Liver (tissue), 9 donors: ENCODE data around the gene CUX1. TPM values are rescaled to one million over a fixed set of nuclear protein-coding genes. Genes with fewer than 3 reads are reported as not detected.

Source experiments
- DNase-seq: peaks from one replicate; pipeline ENCODE4 v3.0.0-alpha.2; 2017; ENCODE audit warnings: low spot score
- H3K27ac ChIP-seq, 2 donors: one replicate each; pipeline ENCODE4 v1.7.0; 2013; ENCODE audit warnings: inconsistent platforms in 2 of 2, low read length in 2 of 2, control low read depth in 1 of 2, low read depth in 1 of 2, mild to moderate bottlenecking in 1 of 2
- H3K27me3 ChIP-seq, 4 donors: one replicate each; pipeline versions ENCODE4 v1.6.1 to v1.7.0; 2013; ENCODE audit warnings: low read length in 3 of 4, inconsistent platforms in 1 of 4, mild to moderate bottlenecking in 1 of 4, moderate library complexity in 1 of 4; ENCODE audit not compliant: control insufficient read depth in 4 of 4, insufficient read depth in 4 of 4
- H3K36me3 ChIP-seq, 4 donors: one replicate each; pipeline versions ENCODE4 v1.6.1 to v1.7.0; 2013; ENCODE audit warnings: low read length in 3 of 4, mild to moderate bottlenecking in 3 of 4, low read depth in 1 of 4, moderate library complexity in 1 of 4; ENCODE audit not compliant: control insufficient read depth in 4 of 4, insufficient read depth in 3 of 4
- H3K4me1 ChIP-seq, 4 donors: one replicate each; pipeline versions ENCODE4 v1.6.1 to v1.7.0; 2013; ENCODE audit warnings: low read length in 3 of 4, mild to moderate bottlenecking in 3 of 4, moderate library complexity in 1 of 4; ENCODE audit not compliant: control insufficient read depth in 4 of 4, insufficient read depth in 4 of 4
- H3K4me3 ChIP-seq, 3 donors: one replicate each; pipeline versions ENCODE4 v1.6.1 to v1.7.0; 2013; ENCODE audit warnings: low read length in 3 of 3, control low read depth in 1 of 3, low read depth in 1 of 3, mild to moderate bottlenecking in 1 of 3
- H3K9ac ChIP-seq, 2 donors: one replicate each; pipeline ENCODE4 v1.7.0; 2013; ENCODE audit warnings: low read length in 2 of 2, mild to moderate bottlenecking in 2 of 2, moderate library complexity in 2 of 2, control low read depth in 1 of 2, low read depth in 1 of 2
- H3K9me3 ChIP-seq, 4 donors: one replicate each; pipeline versions ENCODE4 v1.6.1 to v1.7.0; 2013; ENCODE audit warnings: low read length in 3 of 4; ENCODE audit not compliant: control insufficient read depth in 4 of 4
- ATF3 ChIP-seq: IDR thresholded peaks from 2 replicates; pipeline ENCODE4 v1.6.1; 2016; ENCODE audit warnings: antibody characterized with exemption
- CTCF ChIP-seq: fragments of 150-350 bp; IDR thresholded peaks from 2 replicates; pipeline ENCODE4 v1.5.1; 2017; ENCODE audit warnings: improper control_type of control experiment, low read depth, low read length; ENCODE audit not compliant: missing input control
- EGR1 ChIP-seq, 2 donors: IDR thresholded peaks; 2 replicates each; pipeline ENCODE4 v1.6.1; 2016 to 2018; ENCODE audit warnings: antibody characterized with exemption in 2 of 2, low read depth in 2 of 2
- FOXA1 ChIP-seq: IDR thresholded peaks from 2 replicates; pipeline ENCODE4 v1.6.1; 2016; ENCODE audit warnings: antibody characterized with exemption
- FOXA2 ChIP-seq: IDR thresholded peaks from 2 replicates; pipeline ENCODE4 v1.6.1; 2016; ENCODE audit warnings: antibody characterized with exemption
- GABPA ChIP-seq, 2 donors: IDR thresholded peaks in 1 of 2; conservative IDR thresholded peaks in 1 of 2; 2 replicates each; pipeline ENCODE4 v1.6.1; 2016; ENCODE audit warnings: antibody characterized with exemption in 2 of 2, mild to moderate bottlenecking in 1 of 2, moderate library complexity in 1 of 2
- HNF4A ChIP-seq, 2 donors: conservative IDR thresholded peaks; 2 replicates each; pipeline ENCODE4 v1.6.1; 2016; ENCODE audit warnings: antibody characterized with exemption in 2 of 2, mild to moderate bottlenecking in 2 of 2
- HNF4G ChIP-seq: IDR thresholded peaks from 2 replicates; pipeline ENCODE4 v1.6.1; 2016; ENCODE audit warnings: antibody characterized with exemption
- JUND ChIP-seq, 2 donors: IDR thresholded peaks; 2 replicates each; pipeline ENCODE4 v1.6.1; 2016; ENCODE audit warnings: antibody characterized with exemption in 2 of 2
- MAX ChIP-seq: IDR thresholded peaks from 2 replicates; pipeline ENCODE4 v1.6.1; 2016; ENCODE audit warnings: antibody characterized with exemption
- NR2F2 ChIP-seq: IDR thresholded peaks from 2 replicates; pipeline ENCODE4 v1.6.1; 2016; ENCODE audit warnings: antibody characterized with exemption
- RAD21 ChIP-seq, 2 donors: IDR thresholded peaks; 2 replicates each; pipeline ENCODE4 v1.6.1; 2016; ENCODE audit warnings: antibody characterized with exemption in 2 of 2, mild to moderate bottlenecking in 2 of 2
- REST ChIP-seq: IDR thresholded peaks from 2 replicates; pipeline ENCODE4 v1.6.1; 2016; ENCODE audit warnings: antibody characterized with exemption, mild to moderate bottlenecking
- RXRA ChIP-seq, 2 donors: IDR thresholded peaks; 2 replicates each; pipeline ENCODE4 v1.6.1; 2017 to 2018; ENCODE audit warnings: antibody characterized with exemption in 2 of 2, mild to moderate bottlenecking in 1 of 2
- SP1 ChIP-seq: IDR thresholded peaks from 2 replicates; pipeline ENCODE4 v1.6.1; 2018; ENCODE audit warnings: antibody characterized with exemption, mild to moderate bottlenecking
- TAF1 ChIP-seq: conservative IDR thresholded peaks from 2 replicates; pipeline ENCODE4 v1.6.1; 2016; ENCODE audit warnings: antibody characterized with exemption, mild to moderate bottlenecking
- YY1 ChIP-seq: IDR thresholded peaks from 2 replicates; pipeline ENCODE4 v1.6.1; 2016; ENCODE audit warnings: antibody characterized with exemption, mild to moderate bottlenecking
- ZBTB33 ChIP-seq: IDR thresholded peaks from 2 replicates; pipeline ENCODE4 v1.6.1; 2016; ENCODE audit warnings: antibody characterized with exemption
- WGBS: extraction: QIAGEN DNeasy Blood & Tissue Kit; methylation state at CpG from one replicate; pipeline ENCODE4 v1.1.7; 2013; 5-methylcytosine and 5-hydroxymethylcytosine counted together
- polyA plus RNA-seq, 2 donors: library from polyadenylated mRNA; stranded (reverse) in 1 of 2; unstranded in 1 of 2; fragments of 200-250 nt in 1 of 2; fragments of >200 nt in 1 of 2; fragmentation: Nextera tagmentation in 1 of 2; extraction: Ambion mirVana in 1 of 2; gene quantifications; one replicate each; pipeline versions ENCODE4 v1.2.1 to v1.2.3, GENCODE V29; 2013 to 2015
- total RNA-seq, 2 donors: library from RNA; depleted of rRNA; stranded (reverse); fragments of >200 nt; gene quantifications; one replicate each; pipeline ENCODE4 v1.2.3, GENCODE V29; 2014
- donor health status: healthy.
- donor health status: healthy.
- donor health status: healthy.
- donor health status: healthy.
- donor health status: healthy.

Gene CUX1
- total and polyA plus RNA-seq, 4 donors, result 18.6 to 40.6 (median 21.4) TPM

- Histone ChIP-seq H3K9me3 (no peaks in the 10 kb centered on the region), H3K36me3 (peaks cover 0 to 2% (median 0%) of the 10 kb centered on the region in 4 donors), H3K4me3 (no peak overlapping the region), H3K27me3 (no peaks in the 10 kb centered on the region), H3K4me1 (no peaks in the 10 kb centered on the region), H3K27ac (no peak overlapping the region), H3K9ac (no peak overlapping the region)
- no peak for DNase-seq
- no peak for TF ChIP-seq FOXA1
- no peak for TF ChIP-seq JUND (IDR thresholded peaks at IDR 0.05)
- TF ChIP-seq ATF3, result no peak
- TF ChIP-seq ZBTB33, result no peak
- TF ChIP-seq CTCF, result no peak
- TF ChIP-seq MAX, result no peak
- TF ChIP-seq FOXA2, result no peak
- no peak for TF ChIP-seq GABPA (IDR thresholded peaks at IDR 0.05 in 1 of 2, conservative IDR thresholded peaks at IDR 0.05 in 1 of 2)
- no peak for TF ChIP-seq YY1
- TF ChIP-seq HNF4A (conservative IDR thresholded peaks at IDR 0.05), result no peak
- no peak for TF ChIP-seq REST
- TF ChIP-seq RAD21 (IDR thresholded peaks at IDR 0.05), result no peak
- no peak for TF ChIP-seq TAF1
- no peak for TF ChIP-seq NR2F2
- TF ChIP-seq HNF4G, result no peak
- no peak for TF ChIP-seq RXRA (IDR thresholded peaks at IDR 0.05)
- no peak for TF ChIP-seq SP1
- TF ChIP-seq EGR1 (IDR thresholded peaks at IDR 0.05; ENCODE audit: low read depth in 2 of 2), result no peak
- 95% methylated on average over 5 of the region's 5 CpGs for WGBS
Observed at GRCh38 chr7:102280521-102280920, 463.1 kb downstream of the CUX1 start.
